Measurements from ENCODE around the gene GOLGA7B. TPM values are rescaled to one million over a fixed set of nuclear protein-coding genes. Genes with fewer than 3 reads are reported as not detected.

Gene GOLGA7B
- total RNA-seq, 2 donors from 2014 or later, result 0.18 to 0.27 TPM

DNA sequence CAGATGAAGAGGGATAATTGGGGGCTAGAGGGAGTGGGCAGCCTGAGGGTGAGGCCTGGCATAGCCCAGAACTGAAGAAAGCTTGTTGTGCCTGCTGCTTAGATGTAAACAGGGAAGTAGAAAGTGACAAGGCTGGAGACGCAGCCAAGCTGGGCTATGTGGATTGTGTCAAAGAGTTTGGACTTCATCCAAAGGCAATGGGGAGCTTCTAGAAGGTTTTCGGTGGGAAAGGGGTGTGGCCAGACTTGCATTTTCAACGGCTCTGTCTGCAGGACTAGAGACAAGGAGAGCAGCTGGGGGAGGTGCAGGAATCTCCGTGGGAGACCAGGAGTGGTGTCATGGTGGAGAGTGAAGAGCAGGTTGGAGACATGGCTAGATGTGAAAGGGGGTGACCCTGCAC lies 48.8 kb downstream of the GOLGA7B start:
- Histone ChIP-seq H3K4me1 (ENCODE audit: control insufficient read depth, insufficient read depth, low read length) (no peaks in the 10 kb centered on the region), H3K9me3 (ENCODE audit: control insufficient read depth, low read length) (no peaks in the 10 kb centered on the region), H3K27ac (ENCODE audit: low read depth, low read length) (no peak overlapping the region), H3K36me3 (ENCODE audit: control insufficient read depth, insufficient read depth, low read length) (no peaks in the 10 kb centered on the region), H3K27me3 (ENCODE audit: control insufficient read depth, insufficient read depth, low read length, poor library complexity, severe bottlenecking) (no peaks in the 10 kb centered on the region), H3K4me3 (ENCODE audit: low read length) (no peak overlapping the region), H3K9ac (ENCODE audit: extremely low read depth, low read length, poor library complexity, severe bottlenecking) (no peak overlapping the region)
- TF ChIP-seq, protein P1, sequence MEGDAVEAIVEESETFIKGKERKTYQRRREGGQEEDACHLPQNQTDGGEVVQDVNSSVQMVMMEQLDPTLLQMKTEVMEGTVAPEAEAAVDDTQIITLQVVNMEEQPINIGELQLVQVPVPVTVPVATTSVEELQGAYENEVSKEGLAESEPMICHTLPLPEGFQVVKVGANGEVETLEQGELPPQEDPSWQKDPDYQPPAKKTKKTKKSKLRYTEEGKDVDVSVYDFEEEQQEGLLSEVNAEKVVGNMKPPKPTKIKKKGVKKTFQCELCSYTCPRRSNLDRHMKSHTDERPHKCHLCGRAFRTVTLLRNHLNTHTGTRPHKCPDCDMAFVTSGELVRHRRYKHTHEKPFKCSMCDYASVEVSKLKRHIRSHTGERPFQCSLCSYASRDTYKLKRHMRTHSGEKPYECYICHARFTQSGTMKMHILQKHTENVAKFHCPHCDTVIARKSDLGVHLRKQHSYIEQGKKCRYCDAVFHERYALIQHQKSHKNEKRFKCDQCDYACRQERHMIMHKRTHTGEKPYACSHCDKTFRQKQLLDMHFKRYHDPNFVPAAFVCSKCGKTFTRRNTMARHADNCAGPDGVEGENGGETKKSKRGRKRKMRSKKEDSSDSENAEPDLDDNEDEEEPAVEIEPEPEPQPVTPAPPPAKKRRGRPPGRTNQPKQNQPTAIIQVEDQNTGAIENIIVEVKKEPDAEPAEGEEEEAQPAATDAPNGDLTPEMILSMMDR (conservative IDR thresholded peaks at IDR 0.05), result no peak
- Mint-ChIP-seq H3K27me3 (ENCODE audit: insufficient read depth) (peaks cover 5% of the 10 kb centered on the region), H3K27ac (no peak overlapping the region), H3K36me3 (ENCODE audit: low read depth) (no peaks in the 10 kb centered on the region), H3K4me3 (no peak overlapping the region), H3K9me3 (no peaks in the 10 kb centered on the region), H3K4me1 (peaks cover 3% of the 10 kb centered on the region)
- no peak for DNase-seq
- 69 to 80% methylated on average over 3 to 4 of the region's 4 CpGs for WGBS, 2 experiments (ENCODE audit: insufficient coverage in 1 of 2, insufficient read length in 1 of 2)

DNA sequence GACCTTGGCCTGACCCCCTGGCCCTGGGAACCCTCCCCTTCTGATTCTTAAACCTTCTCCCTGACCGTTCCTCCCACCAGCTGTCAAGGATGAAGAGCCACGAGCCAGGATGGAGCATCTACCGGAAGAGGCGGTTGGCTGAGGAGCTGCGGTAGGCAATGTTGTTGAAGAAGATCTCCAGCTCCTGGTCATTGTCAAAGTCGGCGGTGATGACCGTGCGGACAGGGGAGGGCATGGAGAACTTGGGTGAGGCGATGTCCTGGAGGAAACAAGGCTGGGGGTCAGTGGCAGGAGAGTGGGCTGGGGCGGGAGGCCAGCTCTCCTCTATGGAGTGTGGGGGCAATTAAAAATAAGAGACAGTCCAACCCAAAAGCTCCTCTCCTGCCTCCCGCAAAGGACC lies 51.7 kb downstream of the GOLGA7B start:
- WGBS, 2 experiments (ENCODE audit: insufficient coverage in 1 of 2, insufficient read length in 1 of 2), result 93 to 98% methylated on average over 7 to 12 of the region's 12 CpGs
- Histone ChIP-seq H3K4me3 (ENCODE audit: low read length) (no peak overlapping the region), H3K36me3 (ENCODE audit: control insufficient read depth, insufficient read depth, low read length) (no peaks in the 10 kb centered on the region), H3K27me3 (ENCODE audit: control insufficient read depth, insufficient read depth, low read length, poor library complexity, severe bottlenecking) (no peaks in the 10 kb centered on the region), H3K9me3 (ENCODE audit: control insufficient read depth, low read length) (no peaks in the 10 kb centered on the region), H3K9ac (ENCODE audit: extremely low read depth, low read length, poor library complexity, severe bottlenecking) (no peak overlapping the region), H3K27ac (ENCODE audit: low read depth, low read length) (no peak overlapping the region), H3K4me1 (ENCODE audit: control insufficient read depth, insufficient read depth, low read length) (no peaks in the 10 kb centered on the region)
- no peak overlapping the region for H3K4me3 Mint-ChIP-seq
- H3K4me1 Mint-ChIP-seq, result peaks cover 5% of the 10 kb centered on the region
- TF ChIP-seq, protein P1 (conservative IDR thresholded peaks at IDR 0.05), result no peak
- H3K27me3 Mint-ChIP-seq (ENCODE audit: insufficient read depth), result peaks cover 3% of the 10 kb centered on the region
- no peak overlapping the region for H3K27ac Mint-ChIP-seq
- H3K9me3 Mint-ChIP-seq, result no peaks in the 10 kb centered on the region
- no peak for DNase-seq
- H3K36me3 Mint-ChIP-seq (ENCODE audit: low read depth), result no peaks in the 10 kb centered on the region

DNA sequence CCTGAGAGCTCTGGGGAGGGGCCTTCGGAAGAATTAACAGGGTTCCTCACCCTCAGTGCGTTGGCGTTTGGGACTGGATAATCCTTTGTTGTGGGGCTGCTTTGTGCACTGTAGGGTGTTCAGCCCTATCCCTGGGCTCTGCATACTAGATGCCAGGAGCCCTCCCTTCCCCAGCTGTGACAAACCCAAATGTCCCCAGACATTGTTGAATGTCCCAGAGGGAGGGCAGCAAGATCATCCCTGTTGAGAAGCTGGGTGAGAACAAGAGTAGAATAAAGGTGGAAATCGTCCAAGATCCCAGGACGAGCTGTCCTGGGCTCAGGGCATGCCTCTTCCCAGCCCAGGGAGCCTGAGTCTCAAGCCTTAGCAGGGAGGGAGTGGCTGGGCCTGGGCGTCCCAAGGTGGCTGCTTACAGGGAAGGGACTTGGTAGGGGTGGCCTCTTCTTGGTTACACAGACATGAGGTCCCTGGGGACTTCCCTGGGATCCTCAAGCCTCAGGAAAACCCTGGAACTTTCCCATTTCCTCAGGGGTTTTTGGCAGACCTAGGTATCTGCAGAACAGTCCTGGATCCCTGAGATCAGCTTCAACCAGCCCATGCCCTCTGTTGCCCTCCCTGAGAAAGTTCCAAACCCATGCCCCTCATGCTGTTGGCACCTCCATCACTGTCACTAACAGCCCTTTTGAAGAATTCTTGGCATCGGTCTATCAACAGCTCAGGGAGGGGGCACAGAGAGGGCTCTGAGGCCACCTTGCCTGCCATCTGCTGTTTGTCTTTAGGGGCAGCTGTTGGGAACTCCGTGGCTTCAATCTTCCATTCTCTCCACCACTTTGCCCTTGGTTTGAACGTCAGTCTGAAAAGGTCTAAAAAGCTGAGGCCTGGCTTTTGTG lies 53.7 kb downstream of the GOLGA7B start:
- no peak overlapping the region for H3K4me3 ChIP-seq (ENCODE audit: low read length)
- H3K9me3 ChIP-seq (ENCODE audit: control insufficient read depth, low read length), result no peaks in the 10 kb centered on the region
- Mint-ChIP-seq H3K27me3 (ENCODE audit: insufficient read depth) (peaks cover 2% of the 10 kb centered on the region), H3K4me3 (no peak overlapping the region), H3K4me1 (peaks cover 5% of the 10 kb centered on the region), H3K9me3 (no peaks in the 10 kb centered on the region), H3K27ac (no peak overlapping the region), H3K36me3 (ENCODE audit: low read depth) (no peaks in the 10 kb centered on the region)
- H3K9ac ChIP-seq (ENCODE audit: extremely low read depth, low read length, poor library complexity, severe bottlenecking), result no peak overlapping the region
- no peaks in the 10 kb centered on the region for H3K36me3 ChIP-seq (ENCODE audit: control insufficient read depth, insufficient read depth, low read length)
- H3K27ac ChIP-seq (ENCODE audit: low read depth, low read length), result no peak overlapping the region
- 71 to 87% methylated on average over 4 to 9 of the region's 9 CpGs for WGBS, 2 experiments (ENCODE audit: insufficient coverage in 1 of 2, insufficient read length in 1 of 2)
- no peaks in the 10 kb centered on the region for H3K4me1 ChIP-seq (ENCODE audit: control insufficient read depth, insufficient read depth, low read length)
- DNase-seq, result no peak
- H3K27me3 ChIP-seq (ENCODE audit: control insufficient read depth, insufficient read depth, low read length, poor library complexity, severe bottlenecking), result no peaks in the 10 kb centered on the region
- TF ChIP-seq, protein P1 (conservative IDR thresholded peaks at IDR 0.05), result peak; percentile 42

Data from endodermal cell (in vitro differentiated cells).